RWPE2 (cell line): Measurements from ENCODE around the gene PRR36.
A peak's percentile ranks its signal among the peaks of the same experiment; 100 is the strongest.
"Not testable (repeated sequence)": the region's sequence is repeated elsewhere in the genome, so short reads cannot be mapped to it uniquely, and the experiment has no call there.

ENCODE experiments used
- ATAC-seq: fragments of 200-7000 bp; cut with Tn5 transposase; 3 replicates; pipeline ENCODE4 v1.9.1; 2021; ENCODE audit warnings: low read depth
- DNase-seq: peaks from one replicate; pipeline ENCODE4 v3.0.0-alpha.2; 2020; ENCODE audit warnings: low spot score
- H3K27ac ChIP-seq: fragments of 450-650 bp; 2 replicates; pipeline ENCODE4 v1.5.1; 2017; ENCODE audit warnings: mild to moderate bottlenecking; ENCODE audit not compliant: poor library complexity, severe bottlenecking
- H3K27me3 ChIP-seq: fragments of 250-450 bp; sonication (Bioruptor Pico); 2 replicates; pipeline ENCODE4 v1.5.1; 2021; ENCODE audit warnings: mild to moderate bottlenecking, moderate library complexity; ENCODE audit not compliant: insufficient read depth, poor library complexity, severe bottlenecking
- H3K36me3 ChIP-seq: fragments of 250-450 bp; sonication (Bioruptor Pico); 2 replicates; pipeline ENCODE4 v1.5.1; 2020; ENCODE audit warnings: low read depth, mild to moderate bottlenecking, moderate library complexity
- H3K4me1 ChIP-seq: fragments of 250-450 bp; sonication (Bioruptor Pico); 2 replicates; pipeline ENCODE4 v1.5.1; 2021; ENCODE audit warnings: mild to moderate bottlenecking, moderate library complexity; ENCODE audit not compliant: insufficient read depth, poor library complexity, severe bottlenecking
- H3K4me3 ChIP-seq: fragments of 250-450 bp; sonication (Bioruptor Pico); 2 replicates; pipeline ENCODE4 v1.5.1; 2021; ENCODE audit warnings: mild to moderate bottlenecking, moderate library complexity; ENCODE audit not compliant: severe bottlenecking
- H3K9me3 ChIP-seq: fragments of 250-450 bp; sonication (Bioruptor Pico); 2 replicates; pipeline ENCODE4 v1.5.1; 2021; ENCODE audit warnings: mild to moderate bottlenecking, moderate library complexity; ENCODE audit not compliant: severe bottlenecking
- TF ChIP-seq, protein P1 (sequence below): fragments of 450-650 bp; IDR thresholded peaks from one replicate; pipeline ENCODE4 v1.5.1; 2017; ENCODE audit warnings: mild to moderate bottlenecking, moderate library complexity; ENCODE audit not compliant: poor library complexity, severe bottlenecking

Gene PRR36

DNA sequence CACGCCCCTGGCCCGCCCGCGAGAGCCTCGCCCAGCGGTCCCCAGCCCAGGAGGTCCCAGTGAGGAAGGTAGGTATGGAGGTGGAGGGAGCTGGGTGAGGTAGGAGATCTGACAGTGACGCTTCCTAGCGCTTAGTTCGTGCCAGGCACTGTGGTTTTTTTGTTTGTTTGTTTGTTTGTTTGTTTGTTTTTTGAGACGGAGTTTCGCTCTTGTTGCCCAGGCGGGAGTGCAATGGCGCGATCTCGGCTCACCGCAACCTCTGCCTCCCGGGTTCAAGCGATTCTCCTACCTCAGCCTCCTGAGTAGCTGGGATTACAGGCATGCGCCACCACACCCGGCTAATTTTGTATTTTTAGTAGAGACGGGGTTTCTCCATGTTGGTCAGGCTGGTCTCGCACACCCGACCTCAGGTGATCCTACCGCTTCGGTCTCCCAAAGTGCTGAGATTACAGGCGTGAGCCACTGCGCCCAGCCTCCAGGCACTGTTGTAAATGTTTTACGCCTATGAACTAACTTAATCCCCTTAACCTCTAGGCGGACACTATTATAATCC, 43.9 kb upstream of the PRR36 start:
- not testable (repeated sequence) for H3K4me1 ChIP-seq, DNase-seq, H3K27me3 ChIP-seq, H3K36me3 ChIP-seq, ATAC-seq, H3K9me3 ChIP-seq
- TF ChIP-seq, protein P1, sequence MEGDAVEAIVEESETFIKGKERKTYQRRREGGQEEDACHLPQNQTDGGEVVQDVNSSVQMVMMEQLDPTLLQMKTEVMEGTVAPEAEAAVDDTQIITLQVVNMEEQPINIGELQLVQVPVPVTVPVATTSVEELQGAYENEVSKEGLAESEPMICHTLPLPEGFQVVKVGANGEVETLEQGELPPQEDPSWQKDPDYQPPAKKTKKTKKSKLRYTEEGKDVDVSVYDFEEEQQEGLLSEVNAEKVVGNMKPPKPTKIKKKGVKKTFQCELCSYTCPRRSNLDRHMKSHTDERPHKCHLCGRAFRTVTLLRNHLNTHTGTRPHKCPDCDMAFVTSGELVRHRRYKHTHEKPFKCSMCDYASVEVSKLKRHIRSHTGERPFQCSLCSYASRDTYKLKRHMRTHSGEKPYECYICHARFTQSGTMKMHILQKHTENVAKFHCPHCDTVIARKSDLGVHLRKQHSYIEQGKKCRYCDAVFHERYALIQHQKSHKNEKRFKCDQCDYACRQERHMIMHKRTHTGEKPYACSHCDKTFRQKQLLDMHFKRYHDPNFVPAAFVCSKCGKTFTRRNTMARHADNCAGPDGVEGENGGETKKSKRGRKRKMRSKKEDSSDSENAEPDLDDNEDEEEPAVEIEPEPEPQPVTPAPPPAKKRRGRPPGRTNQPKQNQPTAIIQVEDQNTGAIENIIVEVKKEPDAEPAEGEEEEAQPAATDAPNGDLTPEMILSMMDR, result peak; percentile 30
- Histone ChIP-seq H3K27ac (peak overlapping the region; percentile 22), H3K4me3 (peak overlapping the region; percentile 42)

GRCh38 chr19:7917267-7918061, 43.3 kb upstream of the PRR36 start:
- Histone ChIP-seq H3K4me1 (no peaks in the 10 kb centered on the region), H3K27ac (peak overlapping the region; percentile 22), H3K36me3 (no peaks in the 10 kb centered on the region), H3K27me3 (peaks cover 7% of the 10 kb centered on the region), H3K4me3 (peak overlapping the region; percentile 42), H3K9me3 (no peaks in the 10 kb centered on the region)
- TF ChIP-seq, protein P1, result peak; percentile 62
- ATAC-seq (peak; percentile 56), DNase-seq (no peak)

DNA sequence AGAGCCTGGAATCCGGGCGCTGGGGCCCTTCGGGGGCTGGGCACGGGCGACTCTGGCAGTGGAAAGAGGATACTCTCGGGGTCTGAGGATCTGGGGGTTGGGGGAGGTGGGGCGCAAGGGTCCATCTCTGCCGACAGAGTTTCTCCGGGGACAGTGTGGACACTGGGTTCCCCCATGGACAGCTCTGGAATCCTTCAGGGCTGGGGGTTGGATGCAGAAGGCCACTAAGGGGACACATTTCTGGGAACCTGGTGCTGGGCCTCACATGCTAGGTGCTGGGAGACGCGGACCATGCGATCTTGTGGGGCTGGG, 42.7 kb upstream of the PRR36 start:
- H3K27ac ChIP-seq, result peak overlapping the region; percentile 22
- DNase-seq (no peak), ATAC-seq (no peak)
- peaks cover 3% of the 10 kb centered on the region; the same call in 1 of the 2 replicates for H3K36me3 ChIP-seq
- no peaks in the 10 kb centered on the region for H3K4me1 ChIP-seq
- TF ChIP-seq, protein P1, result no peak
- H3K9me3 ChIP-seq, result no peaks in the 10 kb centered on the region
- H3K4me3 ChIP-seq, result peak overlapping the region; percentile 42
- H3K27me3 ChIP-seq, result peaks cover 7% of the 10 kb centered on the region

GRCh38 chr19:7916103-7916954, 42.1 kb upstream of the PRR36 start:
- Histone ChIP-seq H3K27me3 (peaks cover 7% of the 10 kb centered on the region), H3K27ac (peak overlapping the region; percentile 22), H3K4me3 (peak overlapping the region; percentile 42), H3K4me1 (no peaks in the 10 kb centered on the region), H3K9me3 (no peaks in the 10 kb centered on the region), H3K36me3 (peaks cover 9% of the 10 kb centered on the region)
- TF ChIP-seq, protein P1, result peak; percentile 14
- peak; percentile 6; the same call in 2 of the 3 replicates for ATAC-seq
- DNase-seq, result no peak
